Stimulated activated CD8-positive, alpha-beta memory T cell treated with anti-CD3 and anti-CD28 coated beads, Interleukin-7, amount 100 ng/mL, for 4 hours (primary cell): ENCODE results near the gene CDKL1.
"Not testable (repeated sequence)": the region's sequence is repeated elsewhere in the genome, so short reads cannot be mapped to it uniquely, and the experiment has no call there.

Source experiments
- DNase-seq, 2 donors: peaks; one replicate each; pipeline ENCODE4 v3.0.0-alpha.2; 2020; ENCODE audit warnings: low read depth in 2 of 2

CDKL1 gene

GRCh38 chr14:50333014-50333509, 63.6 kb downstream of the CDKL1 start:
- no peak for DNase-seq

GRCh38 chr14:50331596-50331995, 65.1 kb downstream of the CDKL1 start:
- DNase-seq, result no peak

GRCh38 chr14:50321009-50321660, 75.5 kb downstream of the CDKL1 start:
- peak; percentile 51 to 70 for DNase-seq

- DNase-seq, result no peak
These were observed 76.4 kb downstream of the CDKL1 start for GRCh38 chr14:50320283-50320682.

- no peak for DNase-seq
These were observed 77.0 kb downstream of the CDKL1 start for GRCh38 chr14:50319721-50320120.

GRCh38 chr14:50319293-50319692, 77.4 kb downstream of the CDKL1 start:
- DNase-seq, result no peak

- DNase-seq, result no peak
These were observed 78.6 kb downstream of the CDKL1 start for GRCh38 chr14:50318031-50318626.

- DNase-seq, result not testable (repeated sequence)
These were observed 82.6 kb downstream of the CDKL1 start for GRCh38 chr14:50314098-50314497.

GRCh38 chr14:50312734-50313054, 84.0 kb downstream of the CDKL1 start:
- no peak for DNase-seq

- peak; percentile 73 to 86 for DNase-seq
These were observed 84.5 kb downstream of the CDKL1 start, which contains the start of the genes DMAC2L and L2HGDH for GRCh38 chr14:50311972-50312733. Gene DMAC2L, plus strand, starts transcription at chr14:50312324. Its CDS starts 9,164 bp downstream, at chr14:50321488. Gene L2HGDH, minus strand, starts transcription at chr14:50312229. Its CDS starts 79 bp downstream, at chr14:50312150.

GRCh38 chr14:50311337-50311971, 85.2 kb downstream of the CDKL1 start:
- DNase-seq, result no peak

- DNase-seq, result no peak
These were observed 86.2 kb downstream of the CDKL1 start for GRCh38 chr14:50310445-50310844.

- no peak for DNase-seq
These were observed 88.2 kb downstream of the CDKL1 start for GRCh38 chr14:50308363-50308915.

- no peak for DNase-seq
These were observed 92.8 kb downstream of the CDKL1 start for GRCh38 chr14:50303744-50304471.

GRCh38 chr14:50301914-50302313, 94.8 kb downstream of the CDKL1 start:
- no peak for DNase-seq

- DNase-seq, result no peak
These were observed 97.1 kb downstream of the CDKL1 start for GRCh38 chr14:50299585-50299984.

- DNase-seq, result no peak
These were observed 106.4 kb downstream of the CDKL1 start for GRCh38 chr14:50290306-50290705.

- no peak for DNase-seq
These were observed 108.5 kb downstream of the CDKL1 start for GRCh38 chr14:50288146-50288545.

- no peak for DNase-seq
These were observed 110.8 kb downstream of the CDKL1 start for GRCh38 chr14:50285861-50286260.
